Prostate gland (tissue), 2 donors: ENCODE results near the gene MYO5C. TPM values are rescaled to one million over a fixed set of nuclear protein-coding genes. Genes with fewer than 3 reads are reported as not detected.

Experiments
- DNase-seq: peaks from one replicate; pipeline ENCODE4 v3.0.0-alpha.2; 2019; ENCODE audit warnings: low spot score
- H3K27ac ChIP-seq, 2 donors: fragments of 200-600 bp; sonication (generic); 2 replicates each; pipeline ENCODE4 v1.5.1; 2017 to 2019
- H3K27me3 ChIP-seq: fragments of 200-600 bp; sonication (generic); replicated peaks from 2 replicates; pipeline ENCODE4 v1.5.1; 2019; ENCODE audit not compliant: insufficient read depth
- H3K36me3 ChIP-seq, 2 donors: fragments of 200-600 bp; sonication (generic); 1 replicate in 1 of 2; 2 replicates in 1 of 2; pipeline versions ENCODE4 v1.5.1 to v1.8.1; 2017 to 2019
- H3K4me1 ChIP-seq: fragments of 200-600 bp; sonication (generic); replicated peaks from 2 replicates; pipeline ENCODE4 v1.5.1; 2019
- H3K4me3 ChIP-seq, 2 donors: fragments of 200-600 bp; sonication (generic); 2 replicates each; pipeline ENCODE4 v1.5.1; 2017 to 2019
- H3K9me3 ChIP-seq: fragments of 200-600 bp; sonication (generic); 2 replicates; pipeline ENCODE4 v1.5.1; 2017
- POLR2A ChIP-seq: fragments of 450-650 bp; IDR thresholded peaks from one replicate; pipeline ENCODE4 v1.6.1; 2016; ENCODE audit warnings: antibody characterized with exemption, mild to moderate bottlenecking
- POLR2AphosphoS5 ChIP-seq: sonication (generic); formaldehyde crosslinking; IDR thresholded peaks from one replicate; pipeline ENCODE4 v1.6.1; 2017; ENCODE audit warnings: antibody characterized with exemption
- WGBS: methylation state at CpG from one replicate; pipeline ENCODE4 v1.1.5; 2018; 5-methylcytosine and 5-hydroxymethylcytosine counted together
- intact Hi-C: fragments of 100-400 bp; cut with DNase I; formaldehyde crosslinking; loops from one replicate; pipeline ENCODE4 v1.14.2; 2022
- total RNA-seq, 2 donors: library from RNA; depleted of rRNA; stranded (reverse); fragments of >200 nt; gene quantifications; one replicate each; pipeline ENCODE4 v1.1.0, GENCODE V29; 2016
- TF ChIP-seq, protein P1 (sequence below), 4 experiments: fragments of 200-600 bp in 2 of 4; fragments of 450-650 bp in 2 of 4; sonication (generic) in 2 of 4; IDR thresholded peaks; 1 replicate in 3 of 4; 2 replicates in 1 of 4; pipeline ENCODE4 v1.5.1; 2016 to 2019; ENCODE audit warnings: antibody characterized with exemption in 4 of 4, mild to moderate bottlenecking in 2 of 4, moderate library complexity in 2 of 4

Gene MYO5C
- total RNA-seq, 2 donors from 2014 or later = 53.5 to 59.9 TPM

DNA sequence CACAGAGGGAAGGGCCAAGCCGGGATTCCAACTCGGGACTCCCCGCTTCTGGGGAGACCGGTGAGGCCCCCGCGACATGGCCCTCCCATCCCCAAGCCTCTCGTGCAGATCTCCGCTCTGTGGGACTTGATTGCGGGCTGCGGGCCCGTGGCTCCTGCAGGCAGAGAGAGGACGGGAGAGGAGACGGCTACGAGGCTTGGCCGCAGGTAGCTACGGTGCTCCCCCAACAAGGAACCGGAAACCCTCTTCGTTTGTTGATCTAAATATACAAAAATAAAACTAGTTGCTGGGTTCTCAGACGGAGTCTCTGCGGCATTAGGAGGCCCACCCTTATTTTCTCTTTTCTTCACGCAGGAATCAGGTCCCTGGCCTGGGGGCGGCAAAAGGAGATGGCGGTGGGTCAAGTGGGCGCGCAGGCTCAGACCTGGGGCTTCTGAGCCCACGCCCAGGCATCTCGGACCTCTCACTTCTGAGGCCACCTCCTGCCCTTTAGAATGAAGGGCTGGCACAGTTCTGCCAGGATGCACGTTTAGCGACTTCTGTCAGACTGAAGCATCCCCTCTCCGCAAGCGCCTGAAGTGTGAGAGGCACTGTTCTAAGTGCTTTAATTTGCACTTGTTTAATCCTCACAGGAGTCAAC, 115.3 kb downstream of the MYO5C start:
- Histone ChIP-seq H3K36me3 (no peaks in the 10 kb centered on the region), H3K9me3 (no peaks in the 10 kb centered on the region), H3K4me3 (peak overlapping the region; percentile 60 to 95), H3K4me1 (peaks cover 2% of the 10 kb centered on the region), H3K27ac (peak overlapping the region; percentile 87 to 96), H3K27me3 (no peaks in the 10 kb centered on the region)
- TF ChIP-seq, protein P1, sequence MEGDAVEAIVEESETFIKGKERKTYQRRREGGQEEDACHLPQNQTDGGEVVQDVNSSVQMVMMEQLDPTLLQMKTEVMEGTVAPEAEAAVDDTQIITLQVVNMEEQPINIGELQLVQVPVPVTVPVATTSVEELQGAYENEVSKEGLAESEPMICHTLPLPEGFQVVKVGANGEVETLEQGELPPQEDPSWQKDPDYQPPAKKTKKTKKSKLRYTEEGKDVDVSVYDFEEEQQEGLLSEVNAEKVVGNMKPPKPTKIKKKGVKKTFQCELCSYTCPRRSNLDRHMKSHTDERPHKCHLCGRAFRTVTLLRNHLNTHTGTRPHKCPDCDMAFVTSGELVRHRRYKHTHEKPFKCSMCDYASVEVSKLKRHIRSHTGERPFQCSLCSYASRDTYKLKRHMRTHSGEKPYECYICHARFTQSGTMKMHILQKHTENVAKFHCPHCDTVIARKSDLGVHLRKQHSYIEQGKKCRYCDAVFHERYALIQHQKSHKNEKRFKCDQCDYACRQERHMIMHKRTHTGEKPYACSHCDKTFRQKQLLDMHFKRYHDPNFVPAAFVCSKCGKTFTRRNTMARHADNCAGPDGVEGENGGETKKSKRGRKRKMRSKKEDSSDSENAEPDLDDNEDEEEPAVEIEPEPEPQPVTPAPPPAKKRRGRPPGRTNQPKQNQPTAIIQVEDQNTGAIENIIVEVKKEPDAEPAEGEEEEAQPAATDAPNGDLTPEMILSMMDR (IDR thresholded peaks at IDR 0.05) = no peak
- TF ChIP-seq POLR2A (no peak), POLR2AphosphoS5 (no peak)
- DNase-seq = peak; percentile 13
- WGBS = 8% methylated on average over 31 of the region's 31 CpGs
- intact Hi-C loops = no loop called here

DNA sequence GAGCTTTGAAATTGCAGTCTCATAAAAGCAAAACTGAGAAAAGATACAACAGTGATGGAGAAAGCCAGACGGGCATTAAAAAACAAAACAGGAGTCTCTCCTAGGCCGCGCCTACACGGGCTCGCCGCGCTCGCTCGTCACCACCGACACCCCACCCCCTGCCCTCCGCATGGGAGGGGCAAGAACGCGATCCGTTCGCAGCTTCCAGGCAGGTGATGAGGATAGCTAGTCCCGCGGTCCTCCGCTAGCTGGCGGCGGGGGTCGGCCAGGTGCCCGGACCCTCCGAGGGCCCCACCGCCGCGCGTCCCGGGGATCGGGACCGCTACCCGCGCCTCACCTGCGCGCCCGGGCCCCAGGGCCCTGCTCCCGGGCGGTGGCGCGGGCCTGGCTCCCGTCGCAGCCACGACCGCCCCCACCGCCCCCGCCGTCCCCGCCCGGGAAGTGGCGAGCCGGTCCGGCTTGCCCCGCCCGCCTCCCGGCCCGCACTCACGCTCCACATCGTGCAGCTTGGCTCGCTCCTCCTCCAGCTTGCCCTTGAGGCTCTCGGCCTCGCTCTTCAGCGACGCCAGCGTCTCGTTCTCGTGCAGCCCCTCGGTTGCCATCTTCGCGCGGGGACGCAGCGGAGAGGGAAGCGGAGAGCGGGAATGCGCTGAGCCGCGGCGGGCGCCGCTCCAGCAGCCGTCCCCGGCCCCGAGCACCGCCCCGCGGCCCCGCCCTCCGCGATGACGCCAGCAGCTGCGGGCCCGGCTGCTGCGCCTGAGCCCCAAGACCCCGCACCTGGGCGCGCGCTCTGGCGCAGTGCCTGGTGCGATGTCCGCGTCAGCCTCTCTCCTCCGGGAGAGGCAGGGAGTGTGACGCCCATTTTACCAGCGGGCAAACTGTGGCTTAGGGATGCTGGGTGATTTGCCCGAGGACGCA, 116.1 kb downstream of the MYO5C start:
- intact Hi-C loops = no loop called here
- peaks cover 2% of the 10 kb centered on the region for H3K4me1 ChIP-seq
- DNase-seq = peak; percentile 83
- H3K4me3 ChIP-seq = peak overlapping the region; percentile 60 to 95
- H3K27ac ChIP-seq = peak overlapping the region; percentile 87 to 96
- WGBS = under 1% methylated on average over 65 of the region's 105 CpGs
- H3K9me3 ChIP-seq = no peaks in the 10 kb centered on the region
- no peaks in the 10 kb centered on the region for H3K36me3 ChIP-seq
- no peaks in the 10 kb centered on the region for H3K27me3 ChIP-seq
- TF ChIP-seq, protein P1 (IDR thresholded peaks at IDR 0.05) = peak in 2 of 4 experiments; percentile 17 to 24
- peak; percentile 78 for TF ChIP-seq POLR2A
- TF ChIP-seq POLR2AphosphoS5 = peak; percentile 76

DNA sequence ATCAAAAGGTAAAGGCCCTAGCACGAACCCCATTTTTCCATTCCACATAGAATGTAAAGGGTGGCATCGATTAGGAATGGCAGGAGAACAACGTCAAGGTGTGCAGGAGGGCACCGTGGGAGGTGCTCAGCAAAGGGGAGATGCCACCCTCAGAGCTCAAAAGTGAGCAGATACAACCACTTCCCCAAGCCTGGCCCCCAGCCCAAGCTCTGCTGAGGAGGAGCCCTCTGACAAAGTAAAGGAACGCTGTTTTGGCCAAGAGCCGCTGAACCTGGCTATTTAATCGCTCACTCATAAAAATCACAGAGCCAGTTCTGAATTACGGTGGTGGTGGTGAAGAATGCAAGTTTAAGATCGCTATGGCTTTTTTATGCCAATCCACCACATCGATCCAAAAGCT, 116.8 kb downstream of the MYO5C start:
- 18% methylated on average over 10 of the region's 10 CpGs for WGBS
- DNase-seq = peak; percentile 29
- intact Hi-C loops = no loop called here

DNA sequence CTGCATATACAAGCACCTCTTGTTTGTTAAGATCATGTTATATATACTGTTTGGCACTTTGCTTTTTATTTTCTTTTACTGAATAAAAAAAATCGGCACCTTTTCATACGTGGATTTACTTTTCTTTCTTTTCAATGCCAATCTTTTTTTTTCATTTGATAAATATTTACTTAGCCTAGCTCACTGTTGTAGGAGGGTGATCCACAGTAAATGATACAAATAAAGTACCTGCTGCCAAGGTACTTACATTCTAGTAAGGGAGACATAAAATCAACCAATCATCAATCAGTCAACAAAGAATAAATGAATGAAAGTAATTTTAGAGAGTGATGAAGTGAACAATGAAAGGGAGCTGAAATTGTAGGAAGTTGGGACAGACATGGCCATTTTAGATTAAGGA, 122.7 kb downstream of the MYO5C start:
- Histone ChIP-seq H3K4me1 (no peaks in the 10 kb centered on the region), H3K36me3 (no peaks in the 10 kb centered on the region), H3K4me3 (no peak overlapping the region), H3K9me3 (no peaks in the 10 kb centered on the region), H3K27me3 (no peaks in the 10 kb centered on the region), H3K27ac (no peak overlapping the region)
- WGBS = 53% methylated on average over 2 of the region's 2 CpGs
- no peak for DNase-seq
- intact Hi-C loops = no loop called here
- TF ChIP-seq, protein P1 (IDR thresholded peaks at IDR 0.05) = no peak
- TF ChIP-seq POLR2A = no peak
- no peak for TF ChIP-seq POLR2AphosphoS5

More for the DNA sequence above, 116.8 kb downstream of the MYO5C start:
- Histone ChIP-seq H3K9me3 (no peaks in the 10 kb centered on the region), H3K4me1 (peaks cover 2% of the 10 kb centered on the region), H3K27ac (peak overlapping the region; percentile 87 to 96), H3K4me3 (peak overlapping the region; percentile 60 to 95), H3K36me3 (no peaks in the 10 kb centered on the region), H3K27me3 (no peaks in the 10 kb centered on the region)
- TF ChIP-seq, protein P1 (IDR thresholded peaks at IDR 0.05) = no peak
- no peak for TF ChIP-seq POLR2A
- TF ChIP-seq POLR2AphosphoS5 = no peak
